ENCODE measurements around the gene BAAT. TPM values are rescaled to one million over a fixed set of nuclear protein-coding genes. Genes with fewer than 3 reads are reported as not detected.
"Not testable (repeated sequence)": the region's sequence is repeated elsewhere in the genome, so short reads cannot be mapped to it uniquely, and the experiment has no call there.

Gene BAAT
- total RNA-seq, 3 donors from 2014 or later (not counting 1 experiment from before 2014, with no cell fraction given): not detected

DNA sequence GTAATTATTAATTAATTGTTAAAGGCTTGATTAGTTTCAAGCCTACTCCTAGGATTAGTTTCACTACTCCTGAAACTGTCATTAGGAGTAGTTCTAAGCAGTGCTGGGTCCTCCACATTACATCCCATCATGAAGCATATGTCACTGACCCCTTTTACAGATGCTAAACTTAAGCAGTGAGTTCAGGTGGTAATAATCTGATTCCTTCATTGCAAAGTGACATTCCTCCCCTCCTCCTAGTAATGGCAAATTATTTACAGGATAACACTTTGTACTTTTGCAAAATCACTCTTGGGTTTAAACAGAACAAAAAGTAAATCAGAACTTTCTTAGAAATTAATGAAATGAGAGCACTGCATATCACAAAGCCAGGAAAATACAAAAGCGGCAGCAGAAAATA lies 52.4 kb downstream of the BAAT start:
- Mint-ChIP-seq H3K27me3 (ENCODE audit: low read depth in 2 of 2) (peaks cover 0 to 16% of the 10 kb centered on the region in 2 donors), H3K27ac (no peak overlapping the region), H3K4me1 (no peaks in the 10 kb centered on the region), H3K4me3 (no peak overlapping the region), H3K36me3 (no peaks in the 10 kb centered on the region), H3K9me3 (peaks cover under 1% of the 10 kb centered on the region in 2 donors)
- no peak for DNase-seq
- no peak for ATAC-seq
- no peak overlapping the region for H3K4me3 ChIP-seq (ENCODE audit: low read length)
- H3K27me3 ChIP-seq (ENCODE audit: control insufficient read depth, insufficient read depth, low read length): no peaks in the 10 kb centered on the region
- no peaks in the 10 kb centered on the region for H3K4me1 ChIP-seq (ENCODE audit: control insufficient read depth, insufficient read depth, low read length)
- peaks cover 2% of the 10 kb centered on the region for H3K9me3 ChIP-seq (ENCODE audit: control insufficient read depth, insufficient read depth, low read length)
- H3K27ac ChIP-seq (ENCODE audit: low read length): no peak overlapping the region
- H3K36me3 ChIP-seq (ENCODE audit: control insufficient read depth, insufficient read depth, low read length): no peaks in the 10 kb centered on the region
- TF ChIP-seq, protein P1, sequence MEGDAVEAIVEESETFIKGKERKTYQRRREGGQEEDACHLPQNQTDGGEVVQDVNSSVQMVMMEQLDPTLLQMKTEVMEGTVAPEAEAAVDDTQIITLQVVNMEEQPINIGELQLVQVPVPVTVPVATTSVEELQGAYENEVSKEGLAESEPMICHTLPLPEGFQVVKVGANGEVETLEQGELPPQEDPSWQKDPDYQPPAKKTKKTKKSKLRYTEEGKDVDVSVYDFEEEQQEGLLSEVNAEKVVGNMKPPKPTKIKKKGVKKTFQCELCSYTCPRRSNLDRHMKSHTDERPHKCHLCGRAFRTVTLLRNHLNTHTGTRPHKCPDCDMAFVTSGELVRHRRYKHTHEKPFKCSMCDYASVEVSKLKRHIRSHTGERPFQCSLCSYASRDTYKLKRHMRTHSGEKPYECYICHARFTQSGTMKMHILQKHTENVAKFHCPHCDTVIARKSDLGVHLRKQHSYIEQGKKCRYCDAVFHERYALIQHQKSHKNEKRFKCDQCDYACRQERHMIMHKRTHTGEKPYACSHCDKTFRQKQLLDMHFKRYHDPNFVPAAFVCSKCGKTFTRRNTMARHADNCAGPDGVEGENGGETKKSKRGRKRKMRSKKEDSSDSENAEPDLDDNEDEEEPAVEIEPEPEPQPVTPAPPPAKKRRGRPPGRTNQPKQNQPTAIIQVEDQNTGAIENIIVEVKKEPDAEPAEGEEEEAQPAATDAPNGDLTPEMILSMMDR (IDR thresholded peaks at IDR 0.05): no peak
- no CpG with 5 or more reads among the region's 1 CpG for WGBS (ENCODE audit: insufficient coverage)
- intact Hi-C loops (cut with micrococcal nuclease): no loop called here

DNA sequence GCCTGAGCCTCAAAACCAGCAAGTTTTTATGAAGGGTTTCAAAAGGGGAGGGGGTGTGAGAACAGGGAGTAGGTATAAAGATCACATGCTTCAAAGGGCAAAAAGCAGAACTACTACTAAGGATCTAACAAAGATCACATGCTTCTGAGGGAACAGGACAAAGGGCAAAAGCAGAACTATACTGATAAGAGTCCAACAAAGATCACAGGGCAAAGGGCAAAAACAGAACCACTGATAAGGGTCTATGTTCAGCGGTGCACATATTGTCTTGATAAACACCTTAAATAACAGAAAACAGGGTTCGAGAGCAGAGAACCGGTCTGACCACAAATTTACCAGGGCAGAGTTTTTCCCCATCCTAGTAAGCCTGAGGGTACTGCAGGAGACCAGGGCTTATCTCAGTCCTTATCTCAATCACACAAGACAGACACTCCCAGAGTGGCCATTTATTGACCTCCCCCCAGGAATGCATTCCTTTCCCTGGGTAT lies 57.3 kb downstream of the BAAT start:
- peaks cover 5 to 14% of the 10 kb centered on the region in 2 donors for H3K27me3 Mint-ChIP-seq (ENCODE audit: low read depth in 2 of 2)
- H3K36me3 Mint-ChIP-seq; H3K9me3 ChIP-seq (ENCODE audit: control insufficient read depth, insufficient read depth, low read length); intact Hi-C loops (cut with micrococcal nuclease); H3K27ac ChIP-seq (ENCODE audit: low read length); H3K36me3 ChIP-seq (ENCODE audit: control insufficient read depth, insufficient read depth, low read length); H3K4me3 Mint-ChIP-seq; ATAC-seq; H3K9me3 Mint-ChIP-seq; H3K4me3 ChIP-seq (ENCODE audit: low read length); H3K27me3 ChIP-seq (ENCODE audit: control insufficient read depth, insufficient read depth, low read length); H3K27ac Mint-ChIP-seq; H3K4me1 ChIP-seq (ENCODE audit: control insufficient read depth, insufficient read depth, low read length); DNase-seq; H3K4me1 Mint-ChIP-seq: not testable (repeated sequence)
- WGBS (ENCODE audit: insufficient coverage): 78% methylated on average over 3 of the region's 3 CpGs

DNA sequence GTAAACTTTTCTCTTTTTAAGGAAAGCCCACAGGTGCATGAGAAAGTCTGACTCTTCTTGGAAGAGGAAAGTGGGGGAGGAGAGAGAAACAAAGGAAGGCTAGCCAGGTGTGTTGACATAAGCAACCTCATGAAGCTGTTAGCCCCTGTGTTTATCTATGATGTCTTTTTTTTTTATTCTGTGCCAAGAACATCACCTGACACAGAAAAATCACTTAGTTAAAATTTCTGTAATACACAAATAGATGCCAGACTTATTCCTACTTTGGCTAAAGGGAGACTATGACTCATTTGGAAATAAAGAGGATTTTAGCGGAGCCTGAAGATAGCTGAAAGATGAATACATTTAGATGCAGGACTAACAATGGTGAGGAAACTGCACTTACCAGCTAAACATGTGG lies 58.3 kb downstream of the BAAT start:
- ATAC-seq (no peak), DNase-seq (no peak)
- intact Hi-C loops (cut with micrococcal nuclease): no loop called here
- no peaks in the 10 kb centered on the region for H3K36me3 Mint-ChIP-seq
- H3K9me3 Mint-ChIP-seq: peaks cover 2 to 3% of the 10 kb centered on the region in 2 donors
- Histone ChIP-seq H3K4me3 (ENCODE audit: low read length) (no peak overlapping the region), H3K27ac (ENCODE audit: low read length) (no peak overlapping the region), H3K36me3 (ENCODE audit: control insufficient read depth, insufficient read depth, low read length) (no peaks in the 10 kb centered on the region), H3K27me3 (ENCODE audit: control insufficient read depth, insufficient read depth, low read length) (no peaks in the 10 kb centered on the region), H3K9me3 (ENCODE audit: control insufficient read depth, insufficient read depth, low read length) (no peaks in the 10 kb centered on the region), H3K4me1 (ENCODE audit: control insufficient read depth, insufficient read depth, low read length) (no peaks in the 10 kb centered on the region)
- 90% methylated on average over 1 of the region's 1 CpG for WGBS (ENCODE audit: insufficient coverage)
- no peak overlapping the region for H3K27ac Mint-ChIP-seq
- no peaks in the 10 kb centered on the region for H3K4me1 Mint-ChIP-seq
- H3K27me3 Mint-ChIP-seq (ENCODE audit: low read depth in 2 of 2): peaks cover 5 to 8% of the 10 kb centered on the region in 2 donors
- H3K4me3 Mint-ChIP-seq: no peak overlapping the region
- TF ChIP-seq, protein P1 (IDR thresholded peaks at IDR 0.05): no peak

DNA sequence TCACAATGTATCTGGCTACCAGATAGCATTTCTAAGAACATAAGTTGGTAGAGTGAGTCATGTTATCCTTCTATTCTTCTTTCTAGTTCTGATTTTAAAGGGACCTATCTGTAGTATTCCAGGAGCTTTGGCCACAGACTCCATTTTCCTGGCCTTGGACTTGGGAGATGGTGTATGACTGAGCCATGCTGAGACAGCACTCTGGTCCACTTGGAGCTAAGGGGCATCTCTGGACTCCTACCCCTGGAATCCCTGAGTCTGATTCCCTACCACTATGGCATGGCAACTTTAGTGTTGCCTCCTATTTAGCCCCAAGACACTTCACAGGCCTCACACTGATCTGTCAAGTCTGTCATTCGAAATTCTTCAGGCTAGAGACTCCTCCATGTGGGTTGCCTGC lies 58.8 kb downstream of the BAAT start:
- 49% methylated on average over 1 of the region's 1 CpG for WGBS (ENCODE audit: insufficient coverage)
- Mint-ChIP-seq H3K27ac (no peak overlapping the region), H3K9me3 (peaks cover 2 to 3% of the 10 kb centered on the region in 2 donors), H3K4me1 (no peaks in the 10 kb centered on the region), H3K27me3 (ENCODE audit: low read depth in 2 of 2) (peaks cover 7 to 8% of the 10 kb centered on the region in 2 donors), H3K4me3 (no peak overlapping the region), H3K36me3 (no peaks in the 10 kb centered on the region)
- no peaks in the 10 kb centered on the region for H3K9me3 ChIP-seq (ENCODE audit: control insufficient read depth, insufficient read depth, low read length)
- no peaks in the 10 kb centered on the region for H3K36me3 ChIP-seq (ENCODE audit: control insufficient read depth, insufficient read depth, low read length)
- no peaks in the 10 kb centered on the region for H3K27me3 ChIP-seq (ENCODE audit: control insufficient read depth, insufficient read depth, low read length)
- no peak overlapping the region for H3K4me3 ChIP-seq (ENCODE audit: low read length)
- H3K4me1 ChIP-seq (ENCODE audit: control insufficient read depth, insufficient read depth, low read length): no peaks in the 10 kb centered on the region
- intact Hi-C loops (cut with micrococcal nuclease): no loop called here
- DNase-seq (no peak), ATAC-seq (no peak)
- TF ChIP-seq, protein P1 (IDR thresholded peaks at IDR 0.05): no peak
- no peak overlapping the region for H3K27ac ChIP-seq (ENCODE audit: low read length)
